Amniotic epithelial cell (primary cell): Measurements from ENCODE around the gene CCR2.
A peak's percentile ranks its signal among the peaks of the same experiment; 100 is the strongest.
"Not testable (repeated sequence)": the region's sequence is repeated elsewhere in the genome, so short reads cannot be mapped to it uniquely, and the experiment has no call there.

ENCODE experiments used
- DNase-seq: peaks from one replicate; pipeline ENCODE4 v3.0.0-alpha.2; 2010; ENCODE audit warnings: low read depth

The CCR2 gene

GRCh38 chr3:46353647-46354410, at the start of gene CCR2:
CCR2 (plus strand) TSS chr3:46354111; CDS start chr3:46357528, 3,417 bp downstream.
- DNase-seq = peak; percentile 72

DNA sequence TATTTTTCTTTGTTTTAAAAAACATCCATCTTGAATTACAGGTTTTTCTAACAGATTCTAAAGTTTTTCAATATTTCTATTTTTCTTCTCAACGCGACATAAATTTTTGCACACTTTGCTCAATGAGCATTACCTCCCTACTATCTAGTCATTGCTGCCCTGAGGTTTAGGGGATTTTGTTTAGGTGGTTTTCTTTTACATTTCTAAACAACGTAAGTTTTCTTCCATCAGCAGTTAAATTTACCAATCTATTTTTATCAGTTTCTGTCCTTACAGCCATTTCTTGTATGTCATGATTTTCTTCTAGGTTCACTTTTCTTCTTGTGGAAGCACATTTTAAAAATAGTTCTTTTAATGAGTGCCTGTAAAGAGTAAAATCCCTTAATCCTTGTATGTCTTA, 49.2 kb upstream of the CCR2 start:
- DNase-seq = no peak

- DNase-seq = peak; percentile 70
Measured at GRCh38 chr3:46312991-46313390, 40.9 kb upstream of the CCR2 start.

GRCh38 chr3:46314517-46314916, 39.4 kb upstream of the CCR2 start:
- no peak for DNase-seq

GRCh38 chr3:46316206-46316605, 37.7 kb upstream of the CCR2 start:
- no peak for DNase-seq

GRCh38 chr3:46318207-46318927, 35.5 kb upstream of the CCR2 start:
- no peak for DNase-seq

DNA sequence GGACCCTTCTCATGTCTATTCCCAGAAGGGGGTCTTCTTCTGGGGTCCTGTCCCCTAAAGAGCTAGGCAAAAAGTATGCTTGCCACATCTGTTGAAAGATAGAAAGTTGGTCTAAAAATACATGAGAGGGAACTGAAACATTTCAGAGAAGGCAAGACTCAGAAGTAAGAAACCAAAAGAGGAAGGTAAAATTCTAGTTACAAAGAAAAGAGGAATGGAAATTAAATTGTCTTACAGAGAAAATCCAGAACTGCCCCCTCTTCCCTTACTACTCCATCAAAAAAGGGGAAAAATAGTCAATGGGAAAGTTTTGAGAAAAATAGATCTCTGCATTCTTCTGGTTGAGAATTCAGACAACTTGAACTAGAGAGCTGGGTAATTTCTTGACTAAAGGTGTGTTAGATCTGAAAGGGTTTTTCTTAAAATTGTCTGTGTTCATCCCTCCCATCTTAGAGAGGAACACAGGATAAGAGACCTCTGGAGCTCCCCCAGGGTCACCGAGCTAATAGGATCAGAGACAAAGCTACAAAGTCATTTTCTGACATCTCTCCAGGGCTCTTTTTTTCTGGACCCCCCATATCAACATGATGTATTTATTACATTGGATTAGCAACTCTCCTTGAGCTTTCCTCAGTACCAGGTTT, 32.3 kb upstream of the CCR2 start:
- no peak for DNase-seq

DNA sequence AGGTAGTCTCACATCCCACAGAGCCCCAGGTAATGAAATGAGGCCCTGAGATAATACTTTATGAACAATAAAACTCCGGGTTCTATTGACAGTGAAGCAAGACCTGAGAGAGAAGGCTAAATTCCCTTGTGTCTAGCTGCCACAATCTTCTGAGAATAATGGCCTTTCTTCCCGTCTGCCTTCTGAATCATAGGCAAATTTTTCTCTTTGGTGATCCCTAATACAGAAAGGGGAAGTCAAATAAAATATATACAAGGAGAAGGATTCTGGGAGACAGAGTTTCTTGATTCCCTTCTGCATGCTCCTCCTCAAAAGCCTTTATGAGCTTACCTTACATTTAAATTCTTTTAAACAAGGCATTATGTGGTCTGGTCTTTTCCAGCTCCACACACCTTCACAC, 29.9 kb upstream of the CCR2 start:
- no peak for DNase-seq

DNA sequence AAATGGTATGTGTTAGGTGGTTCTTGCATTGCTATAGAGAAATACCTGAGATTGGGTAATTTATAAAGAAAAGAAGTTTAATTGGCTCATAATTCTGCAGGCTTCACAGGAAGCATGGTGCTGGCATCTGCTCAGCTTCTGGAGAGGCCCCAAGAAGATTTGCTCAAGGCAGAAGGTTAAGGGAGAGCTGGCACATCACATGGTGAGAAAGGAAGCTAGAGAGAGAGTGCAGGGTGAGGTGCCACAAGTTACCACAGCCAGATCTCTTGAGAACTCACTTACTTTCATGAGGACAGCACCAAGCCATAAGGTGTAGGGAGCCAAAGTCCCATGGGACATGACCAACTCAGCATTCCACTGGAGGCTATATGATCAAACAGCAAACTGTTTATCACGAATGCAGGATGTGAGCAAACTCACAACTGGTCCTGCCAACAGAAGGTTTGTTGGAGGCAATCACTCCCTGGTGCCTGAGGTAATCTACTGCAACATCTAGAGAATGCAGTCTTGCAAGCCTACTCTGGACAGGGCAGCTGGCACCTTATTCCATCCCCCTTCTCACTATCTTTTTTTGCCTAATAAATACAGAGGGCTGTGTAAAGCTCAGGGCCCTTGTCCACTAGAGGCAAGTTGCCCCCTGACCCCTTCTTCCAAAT, 28.1 kb upstream of the CCR2 start:
- DNase-seq = no peak

- not testable (repeated sequence) for DNase-seq
Measured at GRCh38 chr3:46330676-46331075, 23.2 kb upstream of the CCR2 start.

GRCh38 chr3:46334741-46335478, 19.0 kb upstream of the CCR2 start:
- peak; percentile 70 for DNase-seq

- no peak for DNase-seq
Measured at GRCh38 chr3:46335541-46335940, 18.4 kb upstream of the CCR2 start.

DNA sequence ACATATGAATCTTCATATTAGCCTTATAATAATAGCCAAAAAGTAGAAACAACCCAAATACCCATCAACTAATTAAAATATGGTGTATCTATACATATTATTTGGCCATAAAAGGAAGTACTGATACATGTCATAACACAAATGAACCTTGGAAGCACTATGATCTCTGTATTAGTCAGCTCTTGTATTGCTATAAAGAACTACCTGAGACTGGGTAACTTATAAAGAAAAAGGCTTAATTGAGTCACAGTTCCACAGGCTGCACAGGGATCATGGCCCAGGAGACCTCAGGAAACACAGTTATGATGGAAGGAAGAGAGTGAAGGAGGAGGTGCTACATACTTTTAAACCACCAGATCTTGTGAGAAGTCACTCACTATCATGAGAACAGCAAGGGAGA, 16.0 kb upstream of the CCR2 start:
- DNase-seq = no peak

DNA sequence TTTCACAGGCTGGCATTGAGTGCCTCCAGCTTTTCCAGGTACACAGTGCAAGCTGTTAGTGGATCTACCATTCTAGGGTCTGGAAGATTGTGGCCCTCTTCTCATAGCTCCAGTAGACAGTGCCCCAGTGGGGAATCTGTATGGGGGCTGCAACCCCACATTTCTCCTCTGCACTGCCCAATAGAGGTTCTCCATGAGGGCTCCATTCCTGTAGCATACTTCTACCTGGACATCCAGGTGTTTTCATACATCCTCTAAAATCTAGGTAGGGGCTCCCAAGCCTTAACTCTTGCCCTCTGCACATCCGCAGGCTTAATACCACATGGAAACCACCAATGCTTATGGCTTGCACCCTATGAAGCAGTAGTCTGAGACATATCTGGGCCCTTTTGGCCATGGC, 15.1 kb upstream of the CCR2 start:
- no peak for DNase-seq

- no peak for DNase-seq
Measured at GRCh38 chr3:46344476-46344875, 9.4 kb upstream of the CCR2 start.

DNA sequence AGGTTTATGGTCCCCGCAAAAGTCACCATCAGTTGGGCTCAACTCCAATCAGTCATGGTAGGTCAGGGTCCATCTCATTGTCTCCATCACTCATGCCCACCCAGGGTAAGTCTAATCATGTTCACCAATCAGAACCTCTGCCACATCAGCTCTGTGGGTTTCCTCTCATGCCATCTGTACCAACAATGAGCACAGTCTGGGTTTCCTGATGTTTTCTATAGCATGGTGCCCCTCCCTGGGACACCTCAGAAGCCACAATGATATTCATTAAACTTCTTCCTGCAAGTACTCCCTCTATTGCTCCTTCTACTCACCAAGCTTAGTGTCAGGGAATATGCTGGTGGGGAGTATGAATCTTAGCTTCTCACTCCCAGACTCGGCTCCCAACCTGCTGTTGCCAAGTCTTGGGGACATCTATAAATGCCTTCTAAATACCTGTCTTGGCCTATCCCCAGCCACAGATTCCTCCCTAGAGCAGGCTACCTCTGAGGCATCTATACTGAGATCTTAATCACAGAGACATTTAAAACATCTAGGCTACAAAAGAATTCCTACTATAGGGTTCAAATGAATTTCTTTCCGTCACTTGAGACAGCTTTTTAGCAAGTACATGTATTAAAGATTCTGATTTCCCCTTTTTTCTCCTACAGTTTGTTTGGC, 5.0 kb upstream of the CCR2 start:
- DNase-seq = no peak

GRCh38 chr3:46349484-46350261, 4.2 kb upstream of the CCR2 start:
- DNase-seq = no peak

DNA sequence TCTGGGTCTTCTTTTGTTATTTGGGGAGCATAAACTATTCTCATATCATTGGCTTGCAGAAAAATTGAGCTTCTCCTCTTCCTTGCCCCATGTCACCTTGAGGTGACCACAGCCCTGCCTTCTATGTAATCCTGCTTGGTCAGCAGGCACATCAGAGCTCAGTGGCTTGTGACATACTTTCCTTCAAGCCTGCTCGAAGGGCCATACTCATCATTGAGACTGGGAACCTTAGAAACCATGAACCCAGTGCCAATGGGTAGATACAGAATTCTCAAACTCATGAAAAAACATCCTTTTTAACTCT, 3.7 kb upstream of the CCR2 start:
- DNase-seq = no peak

DNA sequence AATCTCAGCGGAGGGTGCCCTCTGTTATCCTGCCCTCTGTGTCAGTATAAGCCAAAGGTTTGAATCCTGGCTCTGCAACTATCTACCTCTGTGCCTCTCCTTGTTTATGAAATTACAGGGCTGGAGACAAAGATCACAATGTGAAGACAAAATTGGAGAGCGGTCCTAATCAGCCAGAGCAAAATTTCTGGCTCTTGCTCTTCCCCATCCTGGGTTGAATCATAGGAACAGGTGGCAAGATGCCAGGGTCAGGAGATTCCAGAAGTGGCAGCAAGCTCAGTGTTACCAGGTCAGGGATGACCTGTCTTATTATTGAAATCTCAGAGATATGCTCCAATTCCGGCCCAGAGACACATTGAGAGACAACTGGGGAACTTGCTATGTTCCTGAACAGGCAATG, 2.3 kb upstream of the CCR2 start:
- no peak for DNase-seq

- DNase-seq = no peak
Measured at GRCh38 chr3:46353090-46353489, 821 bp upstream of the CCR2 start.

DNA sequence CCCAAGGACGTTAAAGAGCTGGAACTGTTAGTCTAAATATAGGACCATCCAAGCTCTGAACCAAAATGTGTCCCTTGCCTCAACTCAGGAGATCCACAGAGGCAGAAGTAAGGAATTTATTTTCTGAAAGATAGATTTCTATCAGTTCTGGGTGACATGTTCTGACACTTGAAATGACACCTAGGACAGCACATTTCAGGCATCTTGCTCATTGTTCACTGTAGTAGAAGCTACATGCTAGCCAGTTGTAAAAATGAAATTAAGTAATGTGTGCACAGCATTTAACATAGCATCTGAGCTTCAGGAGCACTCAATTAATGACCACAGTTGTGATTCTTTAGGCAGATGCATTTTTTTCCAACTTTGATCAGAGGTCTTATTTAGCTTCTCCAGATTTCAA, 567 bp downstream of the CCR2 start:
- no peak for DNase-seq
